Tibial artery (tissue), 4 donors: ENCODE measurements around the gene PLSCR4.

ENCODE experiments used
- DNase-seq, 2 donors: peaks; one replicate each; pipeline ENCODE4 v3.0.0-alpha.2; 2019
- H3K27ac ChIP-seq, 2 donors: fragments of 200-600 bp; sonication (generic) in 1 of 2; 1 replicate in 1 of 2; 2 replicates in 1 of 2; pipeline ENCODE4 v1.5.1; 2018 to 2019; ENCODE audit warnings: mild to moderate bottlenecking in 1 of 2
- H3K27me3 ChIP-seq, 2 donors: fragments of 200-600 bp; sonication (generic) in 1 of 2; one replicate each; pipeline versions ENCODE4 v1.5.1 to v1.6.0; 2016 to 2019
- H3K36me3 ChIP-seq, 3 donors: fragments of 200-600 bp; sonication (generic) in 2 of 3; one replicate each; pipeline ENCODE4 v1.5.1; 2016 to 2019; ENCODE audit warnings: mild to moderate bottlenecking in 2 of 3
- H3K4me1 ChIP-seq, 4 donors: fragments of 200-600 bp; sonication (generic) in 2 of 4; 1 replicate in 3 of 4; 2 replicates in 1 of 4; pipeline ENCODE4 v1.5.1; 2016 to 2019
- H3K4me3 ChIP-seq, 2 donors: fragments of 200-600 bp; sonication (generic) in 1 of 2; 1 replicate in 1 of 2; 2 replicates in 1 of 2; pipeline ENCODE4 v1.5.1; 2018 to 2019; ENCODE audit warnings: mild to moderate bottlenecking in 2 of 2
- H3K9me3 ChIP-seq, 3 donors: fragments of 200-600 bp; sonication (generic) in 1 of 3; one replicate each; pipeline ENCODE4 v1.5.1; 2016 to 2019
- CTCF ChIP-seq, 2 experiments: fragments of 200-600 bp in 1 of 2; fragments of 450-650 bp in 1 of 2; IDR thresholded peaks; one replicate each; pipeline ENCODE4 v1.5.1; 2017 to 2019; ENCODE audit warnings: antibody characterized with exemption in 2 of 2, mild to moderate bottlenecking in 1 of 2, moderate library complexity in 1 of 2
- intact Hi-C: fragments of 100-400 bp; cut with DNase I; formaldehyde crosslinking; loops from one replicate; pipeline ENCODE4 v1.15.0; 2023; ENCODE audit warnings: low total_unique reads

The PLSCR4 gene

GRCh38 chr3:146217324-146217723, 33.6 kb downstream of the PLSCR4 start:
- Histone ChIP-seq H3K4me3 (no peak overlapping the region), H3K4me1 (peaks cover 0 to 15% (median under 1%) of the 10 kb centered on the region in 4 donors), H3K9me3 (no peaks in the 10 kb centered on the region), H3K27ac (no peak overlapping the region), H3K27me3 (no peaks in the 10 kb centered on the region), H3K36me3 (peaks cover 10 to 23% (median 17%) of the 10 kb centered on the region in 3 donors)
- no peak for TF ChIP-seq CTCF (IDR thresholded peaks at IDR 0.05)
- no peak for DNase-seq
- intact Hi-C loops = loop anchor here (2.0 to 10.0 kb wide), 2 partner anchors 109 to 427 kb away; no protein-coding TSS in a partner anchor

- Histone ChIP-seq H3K27ac (no peak overlapping the region), H3K9me3 (no peaks in the 10 kb centered on the region), H3K4me3 (no peak overlapping the region), H3K4me1 (peaks cover 0 to 3% (median 2%) of the 10 kb centered on the region in 4 donors), H3K27me3 (no peaks in the 10 kb centered on the region), H3K36me3 (peaks cover 10 to 19% (median 12%) of the 10 kb centered on the region in 3 donors)
- no peak for DNase-seq
- no peak for TF ChIP-seq CTCF (IDR thresholded peaks at IDR 0.05)
- intact Hi-C loops = loop anchor here (10.0 kb wide), 1 partner anchor 430 kb away; no protein-coding TSS in a partner anchor
These were observed 36.4 kb downstream of the PLSCR4 start for GRCh38 chr3:146214493-146214892.

GRCh38 chr3:146209371-146209770, 41.5 kb downstream of the PLSCR4 start:
- intact Hi-C loops = no loop called here
- no peak for DNase-seq
- no peak for TF ChIP-seq CTCF (IDR thresholded peaks at IDR 0.05)

GRCh38 chr3:146203776-146204175, 47.1 kb downstream of the PLSCR4 start:
- intact Hi-C loops = no loop called here
- H3K4me3 ChIP-seq = no peak overlapping the region
- peaks cover 20 to 38% (median 29%) of the 10 kb centered on the region in 3 donors for H3K36me3 ChIP-seq
- no peaks in the 10 kb centered on the region for H3K27me3 ChIP-seq
- H3K27ac ChIP-seq = no peak overlapping the region
- no peak for DNase-seq
- TF ChIP-seq CTCF (IDR thresholded peaks at IDR 0.05) = no peak
- H3K4me1 ChIP-seq = no peaks in the 10 kb centered on the region
- no peaks in the 10 kb centered on the region for H3K9me3 ChIP-seq

More at GRCh38 chr3:146209371-146209770, 41.5 kb downstream of the PLSCR4 start:
- H3K27ac ChIP-seq = no peak overlapping the region
- H3K9me3 ChIP-seq = no peaks in the 10 kb centered on the region
- peaks cover 20 to 27% (median 21%) of the 10 kb centered on the region in 3 donors for H3K36me3 ChIP-seq
- peaks cover 0 to 3% (median 2%) of the 10 kb centered on the region in 4 donors for H3K4me1 ChIP-seq
- H3K4me3 ChIP-seq = no peak overlapping the region
- no peaks in the 10 kb centered on the region for H3K27me3 ChIP-seq

- Histone ChIP-seq H3K4me3 (no peak overlapping the region), H3K4me1 (peaks cover 0 to 7% (median 0%) of the 10 kb centered on the region in 4 donors), H3K27ac (no peak overlapping the region), H3K9me3 (no peaks in the 10 kb centered on the region), H3K36me3 (peaks cover 5 to 21% (median 19%) of the 10 kb centered on the region in 3 donors), H3K27me3 (no peaks in the 10 kb centered on the region)
- intact Hi-C loops = no loop called here
- TF ChIP-seq CTCF (IDR thresholded peaks at IDR 0.05) = no peak
- no peak for DNase-seq
These were observed 50.3 kb downstream of the PLSCR4 start for GRCh38 chr3:146200461-146201220.
